A673 (cell line): ENCODE results near the gene SPINK4. TPM values are rescaled to one million over a fixed set of nuclear protein-coding genes. Genes with fewer than 3 reads are reported as not detected.

Source experiments
- BruUV-seq: library from RNA; stranded (reverse); fragments of 400-500 nt; replicated peaks from 2 replicates; lab custom pipeline; 2021; lab: Mats Ljungman, UMichigan
- CTCF ChIA-PET: fragments of 300-600 bp; sonication (Branson Sonifier 250); formaldehyde crosslinking; loops from one replicate; lab custom pipeline; 2022; ENCODE audit warnings: antibody characterized with exemption; lab: Charles Lee
- POLR2A ChIA-PET: fragments of 300-600 bp; sonication (Branson Sonifier 250); formaldehyde crosslinking; loops from one replicate; lab custom pipeline; 2022; ENCODE audit warnings: antibody characterized with exemption; ENCODE audit not compliant: low non-redundant PET; lab: Charles Lee
- DNase-seq: peaks from one replicate; pipeline ENCODE4 v3.0.0-alpha.2; 2015; ENCODE audit warnings: low spot score
- H3K27ac ChIP-seq: fragments of 200-600 bp; sonication (generic); 2 replicates; pipeline ENCODE4 v1.5.1; 2016; ENCODE audit warnings: mixed run types, low read depth, mild to moderate bottlenecking, mixed read lengths, antibody characterized with exemption, low read length; ENCODE audit not compliant: poor library complexity, severe bottlenecking
- H3K27me3 ChIP-seq: fragments of 200-600 bp; sonication (generic); replicated peaks from 2 replicates; pipeline ENCODE4 v1.6.1; 2017; ENCODE audit warnings: mixed run types, low read depth, mild to moderate bottlenecking, mixed read lengths, antibody characterized with exemption, low read length; ENCODE audit not compliant: insufficient read depth, poor library complexity
- H3K36me3 ChIP-seq: fragments of 200-600 bp; sonication (generic); 2 replicates; pipeline ENCODE4 v1.6.1; 2016; ENCODE audit warnings: mixed run types, mild to moderate bottlenecking, mixed read lengths, antibody characterized with exemption, low read length; ENCODE audit not compliant: insufficient read depth, poor library complexity, severe bottlenecking
- H3K4me1 ChIP-seq: fragments of 200-600 bp; sonication (generic); 2 replicates; pipeline ENCODE4 v1.6.1; 2017; ENCODE audit warnings: mixed run types, mild to moderate bottlenecking, mixed read lengths, antibody characterized with exemption, low read length; ENCODE audit not compliant: insufficient read depth, poor library complexity, severe bottlenecking
- H3K4me3 ChIP-seq: fragments of 200-600 bp; sonication (generic); 2 replicates; pipeline ENCODE4 v1.5.1; 2016; ENCODE audit warnings: low read depth, mixed run types, mild to moderate bottlenecking, mixed read lengths, low read length; ENCODE audit not compliant: poor library complexity, severe bottlenecking
- H3K9me3 ChIP-seq: fragments of 200-600 bp; sonication (generic); 2 replicates; pipeline ENCODE4 v1.6.1; 2016; ENCODE audit warnings: mixed run types, low read depth, mild to moderate bottlenecking, mixed read lengths, antibody characterized with exemption, low read length; ENCODE audit not compliant: poor library complexity, severe bottlenecking
- EZH2 ChIP-seq: fragments of 200-600 bp; sonication (generic); IDR thresholded peaks from 2 replicates; pipeline ENCODE4 v1.6.1; 2017; ENCODE audit warnings: borderline replicate concordance, low read depth, mild to moderate bottlenecking, mixed read lengths, antibody characterized with exemption, low read length; ENCODE audit not compliant: poor library complexity, severe bottlenecking
- intact Hi-C: fragments of 100-400 bp; cut with micrococcal nuclease; formaldehyde crosslinking; loops from one replicate; pipeline ENCODE4 v1.10.0; 2022; ENCODE audit not compliant: unreplicated experiment
- total RNA-seq: library from RNA; stranded (reverse); gene quantifications from 2 replicates; pipeline ENCODE4 v1.2.3, GENCODE V29; 2021
- TF ChIP-seq, protein P1 (sequence below): fragments of 300-800, 200-600 bp; sonication (generic); conservative IDR thresholded peaks from 2 replicates; pipeline ENCODE4 v1.5.1; 2017; ENCODE audit warnings: low read depth, mild to moderate bottlenecking, antibody characterized with exemption, low read length, moderate library complexity, mixed read lengths

SPINK4 gene
- total RNA-seq, 1 experiment from 2014 or later, result not detected

DNA sequence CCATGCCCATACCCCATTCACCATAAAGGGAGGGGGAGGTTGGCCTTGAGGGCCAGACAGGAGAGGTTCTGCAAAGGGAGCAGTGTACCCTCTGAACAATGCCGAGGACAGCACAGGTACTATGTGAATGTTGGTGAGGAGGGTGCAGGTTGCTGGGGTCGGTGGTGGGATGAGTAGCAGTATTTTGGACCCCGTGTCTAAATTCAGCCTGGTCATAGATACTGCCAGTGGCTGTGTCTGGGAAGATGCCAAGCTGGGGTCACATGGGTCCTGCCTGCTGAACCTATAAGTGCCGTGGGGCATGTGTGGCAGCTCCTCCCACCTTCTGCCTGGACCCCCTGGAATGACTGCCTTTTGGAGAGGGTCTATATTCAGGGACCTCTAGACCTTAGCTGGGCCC lies 11.4 kb upstream of the SPINK4 start:
- Histone ChIP-seq H3K36me3 (no peaks in the 10 kb centered on the region), H3K27me3 (no peaks in the 10 kb centered on the region), H3K9me3 (no peaks in the 10 kb centered on the region), H3K27ac (no peak overlapping the region), H3K4me3 (no peak overlapping the region), H3K4me1 (peaks cover 10% of the 10 kb centered on the region)
- intact Hi-C loops, result loop anchor here (10.0 kb wide), 1 partner anchor 644 kb away; no protein-coding TSS in a partner anchor
- CTCF ChIA-PET, result no interaction called here
- POLR2A ChIA-PET, result no interaction called here
- TF ChIP-seq EZH2, result no peak
- TF ChIP-seq, protein P1, sequence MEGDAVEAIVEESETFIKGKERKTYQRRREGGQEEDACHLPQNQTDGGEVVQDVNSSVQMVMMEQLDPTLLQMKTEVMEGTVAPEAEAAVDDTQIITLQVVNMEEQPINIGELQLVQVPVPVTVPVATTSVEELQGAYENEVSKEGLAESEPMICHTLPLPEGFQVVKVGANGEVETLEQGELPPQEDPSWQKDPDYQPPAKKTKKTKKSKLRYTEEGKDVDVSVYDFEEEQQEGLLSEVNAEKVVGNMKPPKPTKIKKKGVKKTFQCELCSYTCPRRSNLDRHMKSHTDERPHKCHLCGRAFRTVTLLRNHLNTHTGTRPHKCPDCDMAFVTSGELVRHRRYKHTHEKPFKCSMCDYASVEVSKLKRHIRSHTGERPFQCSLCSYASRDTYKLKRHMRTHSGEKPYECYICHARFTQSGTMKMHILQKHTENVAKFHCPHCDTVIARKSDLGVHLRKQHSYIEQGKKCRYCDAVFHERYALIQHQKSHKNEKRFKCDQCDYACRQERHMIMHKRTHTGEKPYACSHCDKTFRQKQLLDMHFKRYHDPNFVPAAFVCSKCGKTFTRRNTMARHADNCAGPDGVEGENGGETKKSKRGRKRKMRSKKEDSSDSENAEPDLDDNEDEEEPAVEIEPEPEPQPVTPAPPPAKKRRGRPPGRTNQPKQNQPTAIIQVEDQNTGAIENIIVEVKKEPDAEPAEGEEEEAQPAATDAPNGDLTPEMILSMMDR, result no peak
- no peak for DNase-seq
- no TSS peak for BruUV-seq

- no peaks in the 10 kb centered on the region for H3K27me3 ChIP-seq
- no peaks in the 10 kb centered on the region for H3K36me3 ChIP-seq
- H3K27ac ChIP-seq, result no peak overlapping the region
- H3K9me3 ChIP-seq, result no peaks in the 10 kb centered on the region
- ChIA-PET CTCF (no interaction called here), POLR2A (no interaction called here)
- no peak overlapping the region for H3K4me3 ChIP-seq
- no TSS peak for BruUV-seq
- no peak for DNase-seq
- H3K4me1 ChIP-seq, result peaks cover 10% of the 10 kb centered on the region
- no peak for TF ChIP-seq EZH2
- TF ChIP-seq, protein P1, result no peak
- intact Hi-C loops, result loop anchor here (10.0 kb wide), 1 partner anchor 645 kb away; no protein-coding TSS in a partner anchor
These were observed 10.4 kb upstream of the SPINK4 start for GRCh38 chr9:33229359-33230114.

- peaks cover 3% of the 10 kb centered on the region for H3K4me1 ChIP-seq
- no peaks in the 10 kb centered on the region for H3K27me3 ChIP-seq
- ChIA-PET CTCF (no interaction called here), POLR2A (no interaction called here)
- no peak for TF ChIP-seq EZH2
- BruUV-seq, result no TSS peak
- no peak overlapping the region for H3K27ac ChIP-seq
- no peak overlapping the region for H3K4me3 ChIP-seq
- H3K9me3 ChIP-seq, result no peaks in the 10 kb centered on the region
- H3K36me3 ChIP-seq, result no peaks in the 10 kb centered on the region
- DNase-seq, result no peak
- intact Hi-C loops, result no loop called here
These were observed 9.0 kb upstream of the SPINK4 start for GRCh38 chr9:33230756-33231622.
